Ovary (tissue), 9 donors: ENCODE measurements around the gene EYS. TPM values are rescaled to one million over a fixed set of nuclear protein-coding genes. Genes with fewer than 3 reads are reported as not detected.
"Not testable (repeated sequence)": the region's sequence is repeated elsewhere in the genome, so short reads cannot be mapped to it uniquely, and the experiment has no call there.

Source experiments
- DNase-seq, 5 donors: peaks; one replicate each; pipeline ENCODE4 v3.0.0-alpha.2; 2019 to 2020
- H3K27ac ChIP-seq, 2 donors: fragments of 200-600 bp; one replicate each; pipeline versions ENCODE4 v1.5.1 to v1.8.0; 2019 to 2022
- H3K27me3 ChIP-seq: fragments of 200-600 bp; one replicate; pipeline ENCODE4 v1.8.0; 2022
- H3K36me3 ChIP-seq: fragments of 200-600 bp; sonication (generic); one replicate; pipeline ENCODE4 v1.5.1; 2019
- H3K4me1 ChIP-seq: one replicate; pipeline ENCODE4 v1.8.1; 2013; ENCODE audit warnings: mild to moderate bottlenecking, moderate library complexity; ENCODE audit not compliant: insufficient read depth
- H3K4me3 ChIP-seq: fragments of 200-600 bp; sonication (generic); one replicate; pipeline ENCODE4 v1.5.1; 2017
- H3K9me3 ChIP-seq, 2 donors: fragments of 200-600 bp in 1 of 2; sonication (generic) in 1 of 2; one replicate each; pipeline versions ENCODE4 v1.5.1 to v1.8.1; 2013 to 2019; ENCODE audit warnings: mild to moderate bottlenecking in 1 of 2, moderate library complexity in 1 of 2
- CTCF ChIP-seq, 3 donors: fragments of 450-650 bp in 2 of 3; fragments of 200-600 bp in 1 of 3; IDR thresholded peaks; one replicate each; pipeline versions ENCODE4 v1.5.1 to v1.8.0; 2016 to 2022; ENCODE audit warnings: antibody characterized with exemption in 3 of 3, mild to moderate bottlenecking in 1 of 3
- EP300 ChIP-seq: sonication (generic); formaldehyde crosslinking; IDR thresholded peaks from one replicate; pipeline ENCODE4 v1.6.1; 2017; ENCODE audit warnings: antibody characterized with exemption
- POLR2A ChIP-seq: fragments of 450-650 bp; IDR thresholded peaks from one replicate; pipeline ENCODE4 v1.6.1; 2017; ENCODE audit warnings: antibody characterized with exemption, mild to moderate bottlenecking, moderate library complexity
- WGBS, 3 donors: extraction: QIAGEN DNeasy Blood & Tissue Kit in 1 of 3; methylation state at CpG; one replicate each; pipeline versions ENCODE4 v1.1.5 to v1.1.7; 2013 to 2017; 5-methylcytosine and 5-hydroxymethylcytosine counted together
- intact Hi-C, 4 donors: fragments of 100-400 bp; cut with DNase I; formaldehyde crosslinking; loops; one replicate each; pipeline versions ENCODE4 v1.11.0 to v1.15.1; 2022 to 2023
- polyA plus RNA-seq, 2 donors: library from polyadenylated mRNA; stranded (reverse); fragments of 200-250 nt in 1 of 2; fragments of 350-450 nt in 1 of 2; fragmentation: Illumina TruSeq in 1 of 2; extraction: RNeasy Lipid Tissue Mini Kit (QIAGEN cat#74804) in 1 of 2; gene quantifications; one replicate each; pipeline ENCODE4 v1.2.3, GENCODE V29; 2013 to 2014
- total RNA-seq, 7 donors: library from RNA; depleted of rRNA in 2 of 7; stranded (reverse); fragments of >200 nt in 2 of 7; fragmentation: NEBNext Ultra II Directional in 3 of 7; extraction: Animal tissue kit (Norgen Biotek cat#: 25700) in 3 of 7; gene quantifications; one replicate each; pipeline versions ENCODE4 v1.1.0 to v1.2.4, GENCODE V29; 2016 to 2023
- donor health status: DM: no; HTN: no; CAD: no; lungs with moderate emphysema.
- donor health status: DM: no; HTN: no; CAD: no.
- donor health status: Bipolar disorder and iron deficiency.
- donor health status: DM: yes; HTN: yes; CAD: no.
- donor health status: DM: no; HTN: no; CAD: no.
- donor health status: DM: yes; HTN: yes; CAD: no.

EYS gene
- total and polyA plus RNA-seq, 9 donors, result under 0.01 to 0.03 (median 0.01) TPM; not detected in 6

- H3K36me3 ChIP-seq, result no peaks in the 10 kb centered on the region
- TF ChIP-seq EP300 (no peak), CTCF (IDR thresholded peaks at IDR 0.05) (no peak), POLR2A (no peak)
- no peak overlapping the region for H3K4me3 ChIP-seq
- H3K4me1 ChIP-seq, result no peaks in the 10 kb centered on the region
- intact Hi-C loops, result no loop called here
- no peak overlapping the region for H3K27ac ChIP-seq
- H3K9me3 ChIP-seq, result no peaks in the 10 kb centered on the region
- no peaks in the 10 kb centered on the region for H3K27me3 ChIP-seq
- 42 to 74% (median 54%) methylated on average over 1 of the region's 1 CpG for WGBS, 3 donors
- no peak for DNase-seq
These were observed 1731.3 kb downstream of the EYS start for GRCh38 chr6:63975699-63976098.

GRCh38 chr6:63968650-63969049 lies 1738.4 kb downstream of the EYS start:
- Histone ChIP-seq H3K4me3 (no peak overlapping the region), H3K4me1 (no peaks in the 10 kb centered on the region), H3K27me3 (no peaks in the 10 kb centered on the region), H3K27ac (no peak overlapping the region), H3K9me3 (no peaks in the 10 kb centered on the region), H3K36me3 (no peaks in the 10 kb centered on the region)
- TF ChIP-seq POLR2A, result no peak
- TF ChIP-seq CTCF (IDR thresholded peaks at IDR 0.05), result no peak
- no peak for TF ChIP-seq EP300
- 82 to 86% (median 82%) methylated on average over 2 of the region's 2 CpGs for WGBS, 3 donors
- intact Hi-C loops, result no loop called here
- DNase-seq, result no peak

- no peak overlapping the region for H3K27ac ChIP-seq
- no peaks in the 10 kb centered on the region for H3K4me1 ChIP-seq
- no peak for DNase-seq
- intact Hi-C loops, result no loop called here
- TF ChIP-seq POLR2A (no peak), CTCF (IDR thresholded peaks at IDR 0.05) (no peak), EP300 (no peak)
- no peaks in the 10 kb centered on the region for H3K36me3 ChIP-seq
- H3K27me3 ChIP-seq, result no peaks in the 10 kb centered on the region
- H3K4me3 ChIP-seq, result no peak overlapping the region
- H3K9me3 ChIP-seq, result no peaks in the 10 kb centered on the region
These were observed 1742.7 kb downstream of the EYS start for GRCh38 chr6:63964366-63964765.

- Histone ChIP-seq H3K27me3 (no peaks in the 10 kb centered on the region), H3K36me3 (no peaks in the 10 kb centered on the region), H3K9me3 (no peaks in the 10 kb centered on the region), H3K4me1 (no peaks in the 10 kb centered on the region), H3K27ac (no peak overlapping the region), H3K4me3 (no peak overlapping the region)
- intact Hi-C loops, result no loop called here
- DNase-seq, result no peak
- TF ChIP-seq EP300 (no peak), POLR2A (no peak), CTCF (IDR thresholded peaks at IDR 0.05) (no peak)
These were observed 1743.2 kb downstream of the EYS start for GRCh38 chr6:63963769-63964315.

GRCh38 chr6:63953336-63954021 lies 1753.5 kb downstream of the EYS start:
- intact Hi-C loops, H3K36me3 ChIP-seq, H3K4me3 ChIP-seq, H3K27ac ChIP-seq, H3K4me1 ChIP-seq, H3K9me3 ChIP-seq, H3K27me3 ChIP-seq: not testable (repeated sequence)
- WGBS, 3 donors, result 16 to 20% (median 18%) methylated on average over 3 of the region's 3 CpGs
- peak in 1 of 5 donors; percentile 20 for DNase-seq
